IPS-15b (cell line): Measurements from ENCODE around the gene PYROXD2.

Source experiments
- H3K27me3 ChIP-seq: one replicate; pipeline ENCODE4 v1.6.1; 2013; ENCODE audit warnings: low read length; ENCODE audit not compliant: control insufficient read depth, insufficient read depth
- H3K36me3 ChIP-seq: one replicate; pipeline ENCODE4 v1.6.1; 2013; ENCODE audit warnings: low read length; ENCODE audit not compliant: control insufficient read depth, insufficient read depth
- H3K4me1 ChIP-seq: one replicate; pipeline ENCODE4 v1.6.1; 2013; ENCODE audit warnings: mild to moderate bottlenecking, low read length; ENCODE audit not compliant: control insufficient read depth, insufficient read depth
- H3K4me3 ChIP-seq: one replicate; pipeline ENCODE4 v1.5.1; 2013; ENCODE audit warnings: low read depth, low read length
- H3K9ac ChIP-seq: one replicate; pipeline ENCODE4 v1.6.1; 2013; ENCODE audit warnings: low read depth, mild to moderate bottlenecking, low read length
- H3K9me3 ChIP-seq: one replicate; pipeline ENCODE4 v1.6.1; 2013; ENCODE audit warnings: mild to moderate bottlenecking, low read length; ENCODE audit not compliant: control insufficient read depth, insufficient read depth

PYROXD2 gene

DNA sequence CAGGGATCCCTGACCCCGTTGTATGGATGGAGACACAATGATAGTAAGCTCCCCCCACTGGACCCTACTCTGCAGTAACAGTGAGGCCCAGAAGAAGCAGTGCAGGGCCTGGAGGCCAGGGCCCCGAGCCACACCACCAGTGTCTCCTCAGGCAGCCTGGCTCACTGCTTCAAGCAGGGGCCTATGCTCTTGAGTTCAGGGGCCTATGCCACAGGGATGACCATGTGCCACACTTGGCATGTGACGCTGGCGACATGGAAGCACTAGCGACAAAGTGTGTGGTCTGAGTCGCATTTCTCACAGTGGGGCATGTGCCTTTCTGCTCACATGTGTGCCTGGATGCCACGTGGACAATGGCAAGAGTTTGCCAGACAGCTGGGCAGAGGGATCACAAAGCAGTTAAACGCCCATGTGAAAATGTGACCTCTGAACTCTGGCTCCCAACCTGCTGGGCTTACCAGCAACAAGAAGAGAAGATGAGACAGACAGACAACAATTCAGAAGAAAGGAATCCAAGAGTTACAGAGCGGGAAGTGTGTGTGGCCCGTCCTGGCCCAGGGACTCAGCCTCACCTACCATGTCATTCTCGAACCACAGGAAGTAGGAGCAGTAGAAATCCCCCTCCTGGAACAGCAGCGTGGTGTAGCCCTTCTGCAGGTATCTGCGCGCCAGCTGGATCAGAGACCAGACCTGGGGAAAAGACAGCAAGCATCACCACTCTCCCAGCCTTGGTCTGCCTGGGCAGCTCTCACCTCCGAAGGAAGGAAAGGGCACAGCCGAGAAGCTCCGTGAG, 4.7 kb upstream of the PYROXD2 start:
- Histone ChIP-seq H3K4me1 (peaks cover 4% of the 10 kb centered on the region), H3K27me3 (no peaks in the 10 kb centered on the region), H3K36me3 (peaks cover 8% of the 10 kb centered on the region), H3K4me3 (no peak overlapping the region), H3K9ac (no peak overlapping the region), H3K9me3 (no peaks in the 10 kb centered on the region)

DNA sequence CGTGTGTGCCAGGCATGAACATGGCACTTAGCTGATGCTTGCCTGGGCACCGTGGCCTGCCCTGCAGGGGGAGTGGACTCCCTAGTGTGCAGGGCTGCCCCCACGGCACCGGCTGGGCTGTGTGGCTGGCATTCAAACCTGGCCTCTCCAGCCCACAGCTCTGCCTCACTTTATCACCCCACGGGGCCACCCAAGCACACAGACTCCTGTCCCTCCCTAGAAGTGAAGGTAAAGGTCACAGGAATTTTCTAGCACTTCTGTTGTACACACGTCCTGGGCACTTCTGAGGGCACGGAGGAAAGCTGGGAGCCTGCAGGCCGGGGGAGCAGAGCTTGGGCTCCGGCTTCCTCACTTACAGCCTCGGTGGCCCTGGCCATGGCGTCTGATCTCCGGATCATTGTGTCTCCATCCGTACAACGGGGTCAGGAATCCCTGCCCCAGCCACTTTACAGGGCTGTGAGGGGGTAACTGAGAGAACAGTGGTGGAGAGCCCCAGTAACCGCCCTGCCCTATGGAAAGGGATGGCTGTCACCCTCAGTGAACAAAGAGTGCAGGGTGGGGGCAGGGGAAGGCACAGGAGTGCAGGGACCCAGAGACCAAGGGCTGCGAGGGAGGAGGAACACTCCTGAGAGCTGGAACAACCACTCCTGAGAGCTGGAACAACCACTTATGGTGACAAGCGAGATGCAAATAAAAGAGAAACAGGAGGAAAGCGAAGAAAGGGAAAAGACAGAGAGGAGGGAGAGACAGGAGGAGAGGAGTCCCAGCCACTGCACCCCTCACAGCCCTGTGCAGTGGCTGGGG, 3.9 kb upstream of the PYROXD2 start:
- no peak overlapping the region for H3K9ac ChIP-seq
- no peak overlapping the region for H3K4me3 ChIP-seq
- H3K36me3 ChIP-seq: peaks cover 4% of the 10 kb centered on the region
- peaks cover 4% of the 10 kb centered on the region for H3K4me1 ChIP-seq
- no peaks in the 10 kb centered on the region for H3K27me3 ChIP-seq
- H3K9me3 ChIP-seq: no peaks in the 10 kb centered on the region

GRCh38 chr10:98417973-98418664, 3.1 kb upstream of the PYROXD2 start:
- H3K4me1 ChIP-seq: peaks cover 4% of the 10 kb centered on the region
- H3K9ac ChIP-seq: no peak overlapping the region
- no peaks in the 10 kb centered on the region for H3K9me3 ChIP-seq
- no peaks in the 10 kb centered on the region for H3K27me3 ChIP-seq
- H3K4me3 ChIP-seq: no peak overlapping the region
- H3K36me3 ChIP-seq: peaks cover 4% of the 10 kb centered on the region

DNA sequence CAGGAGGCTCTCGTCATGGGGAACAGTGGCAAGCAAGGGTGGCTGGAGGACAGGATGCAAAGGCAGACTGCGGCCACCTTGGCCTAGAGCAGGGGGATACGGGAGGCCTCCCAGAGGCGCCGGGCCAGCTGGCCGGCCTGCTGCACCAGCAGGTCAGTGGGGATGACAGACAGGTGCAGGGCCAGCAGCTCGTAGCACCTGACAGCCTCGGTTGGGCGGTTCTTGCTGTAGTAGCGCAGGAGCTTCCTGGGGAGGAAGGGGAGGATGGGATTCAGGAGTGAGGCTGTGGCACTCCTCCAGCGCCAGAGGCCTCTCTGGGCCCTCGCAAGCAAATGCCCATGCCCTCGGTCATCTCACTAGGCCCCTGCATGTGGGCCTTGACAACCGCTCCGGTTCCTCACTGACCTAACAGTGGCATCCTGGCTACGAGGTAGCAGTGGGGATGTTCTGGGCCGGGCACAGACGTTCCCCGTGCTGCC, 2.5 kb upstream of the PYROXD2 start:
- H3K4me1 ChIP-seq: peaks cover 4% of the 10 kb centered on the region
- H3K9me3 ChIP-seq: no peaks in the 10 kb centered on the region
- peaks cover 4% of the 10 kb centered on the region for H3K36me3 ChIP-seq
- H3K27me3 ChIP-seq: no peaks in the 10 kb centered on the region
- no peak overlapping the region for H3K9ac ChIP-seq
- H3K4me3 ChIP-seq: no peak overlapping the region

- Histone ChIP-seq H3K36me3 (peaks cover 4% of the 10 kb centered on the region), H3K9me3 (no peaks in the 10 kb centered on the region), H3K4me1 (peaks cover 4% of the 10 kb centered on the region), H3K9ac (no peak overlapping the region), H3K4me3 (no peak overlapping the region), H3K27me3 (no peaks in the 10 kb centered on the region)
These were observed 1.8 kb upstream of the PYROXD2 start for GRCh38 chr10:98416606-98417388.

DNA sequence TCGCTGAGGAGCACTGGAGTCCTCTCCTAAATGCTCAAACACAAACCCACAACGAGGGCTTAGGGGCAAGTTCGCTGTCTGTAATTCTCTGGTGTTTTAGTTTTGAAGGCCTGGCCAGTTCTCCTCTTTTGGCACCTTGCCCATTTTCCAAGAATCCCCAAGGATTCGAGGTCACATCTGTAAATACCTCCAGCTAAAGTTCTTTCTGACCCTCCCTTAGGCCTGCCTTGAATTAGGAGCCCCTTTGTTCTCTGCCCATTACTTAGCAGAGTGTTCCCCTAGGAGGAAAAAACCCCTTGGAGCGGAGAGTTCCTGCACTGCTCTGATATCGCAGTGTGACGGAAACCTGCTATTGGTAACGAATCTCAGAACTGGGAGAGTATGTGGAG, 743 bp upstream of the PYROXD2 start:
- H3K27me3 ChIP-seq: no peaks in the 10 kb centered on the region
- H3K4me3 ChIP-seq: no peak overlapping the region
- no peaks in the 10 kb centered on the region for H3K9me3 ChIP-seq
- H3K4me1 ChIP-seq: peaks cover 4% of the 10 kb centered on the region
- H3K9ac ChIP-seq: no peak overlapping the region
- H3K36me3 ChIP-seq: peaks cover 4% of the 10 kb centered on the region

DNA sequence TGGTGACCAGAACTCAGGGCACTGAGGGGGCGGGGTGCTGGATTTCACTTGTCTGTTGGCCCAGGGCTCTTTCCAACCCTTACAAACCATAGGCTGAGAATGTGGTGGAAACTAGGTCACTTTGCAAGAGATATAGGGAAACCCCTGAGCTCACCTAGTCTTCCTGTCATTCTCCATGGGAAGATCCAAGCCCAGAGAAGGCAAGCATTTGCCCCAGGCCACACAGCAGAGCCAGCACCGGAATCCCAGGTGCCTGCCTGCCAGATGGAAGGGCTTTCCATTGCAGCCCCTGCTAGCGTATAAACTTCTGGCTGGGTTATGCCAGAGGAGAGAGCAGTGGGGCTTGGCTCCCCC, 427 bp downstream of the PYROXD2 start:
- Histone ChIP-seq H3K36me3 (peaks cover 4% of the 10 kb centered on the region), H3K4me3 (peak overlapping the region; percentile 36), H3K9me3 (no peaks in the 10 kb centered on the region), H3K4me1 (peaks cover 4% of the 10 kb centered on the region), H3K27me3 (no peaks in the 10 kb centered on the region), H3K9ac (peak overlapping the region; percentile 1)

DNA sequence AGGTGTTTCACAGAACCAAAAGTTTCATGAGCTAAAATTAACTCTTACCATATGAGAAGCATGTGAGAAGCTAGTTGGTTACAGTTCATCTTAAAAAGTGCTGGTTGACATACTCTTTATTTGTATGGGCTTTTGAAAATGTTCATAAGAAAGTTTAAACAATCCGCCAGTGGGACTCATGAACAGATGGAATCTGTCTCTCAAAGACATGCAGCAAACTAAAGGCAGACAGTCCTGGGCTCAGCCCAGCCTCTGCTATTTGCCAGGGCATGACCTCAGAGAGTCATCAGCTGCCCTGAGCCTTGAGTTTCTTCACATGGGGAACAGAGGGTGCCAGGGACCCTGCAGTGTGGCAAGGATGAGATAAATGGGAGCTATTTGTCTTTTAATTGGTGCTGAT, 3.2 kb downstream of the PYROXD2 start:
- no peak overlapping the region for H3K4me3 ChIP-seq
- no peaks in the 10 kb centered on the region for H3K36me3 ChIP-seq
- H3K9me3 ChIP-seq: no peaks in the 10 kb centered on the region
- no peak overlapping the region for H3K9ac ChIP-seq
- peaks cover 4% of the 10 kb centered on the region for H3K4me1 ChIP-seq
- H3K27me3 ChIP-seq: no peaks in the 10 kb centered on the region

GRCh38 chr10:98411166-98411565, 3.8 kb downstream of the PYROXD2 start:
- H3K4me3 ChIP-seq: no peak overlapping the region
- H3K9ac ChIP-seq: no peak overlapping the region
- H3K4me1 ChIP-seq: peaks cover 4% of the 10 kb centered on the region
- no peaks in the 10 kb centered on the region for H3K27me3 ChIP-seq
- no peaks in the 10 kb centered on the region for H3K9me3 ChIP-seq
- no peaks in the 10 kb centered on the region for H3K36me3 ChIP-seq

DNA sequence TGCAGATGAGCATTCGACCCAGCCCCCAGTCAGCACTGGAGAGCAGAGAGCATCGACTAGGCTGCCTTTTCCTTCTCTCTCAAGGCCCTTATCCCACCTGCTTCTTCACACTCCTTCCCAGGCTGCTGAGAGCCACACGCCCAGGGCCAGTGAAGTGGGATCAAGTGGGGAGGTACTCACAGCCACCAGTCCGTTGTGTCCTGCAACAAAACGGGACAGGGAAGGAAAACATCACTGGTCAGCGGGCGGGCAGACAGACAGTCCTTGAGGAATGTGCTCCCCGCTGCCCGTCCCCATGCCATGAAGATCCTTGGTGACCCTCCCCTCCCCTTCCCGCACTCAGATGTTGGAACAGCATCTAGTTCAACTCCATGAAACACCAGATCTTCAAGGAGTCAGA, 4.2 kb downstream of the PYROXD2 start:
- Histone ChIP-seq H3K27me3 (no peaks in the 10 kb centered on the region), H3K4me3 (no peak overlapping the region), H3K4me1 (peaks cover 4% of the 10 kb centered on the region), H3K9me3 (no peaks in the 10 kb centered on the region), H3K36me3 (no peaks in the 10 kb centered on the region), H3K9ac (no peak overlapping the region)

DNA sequence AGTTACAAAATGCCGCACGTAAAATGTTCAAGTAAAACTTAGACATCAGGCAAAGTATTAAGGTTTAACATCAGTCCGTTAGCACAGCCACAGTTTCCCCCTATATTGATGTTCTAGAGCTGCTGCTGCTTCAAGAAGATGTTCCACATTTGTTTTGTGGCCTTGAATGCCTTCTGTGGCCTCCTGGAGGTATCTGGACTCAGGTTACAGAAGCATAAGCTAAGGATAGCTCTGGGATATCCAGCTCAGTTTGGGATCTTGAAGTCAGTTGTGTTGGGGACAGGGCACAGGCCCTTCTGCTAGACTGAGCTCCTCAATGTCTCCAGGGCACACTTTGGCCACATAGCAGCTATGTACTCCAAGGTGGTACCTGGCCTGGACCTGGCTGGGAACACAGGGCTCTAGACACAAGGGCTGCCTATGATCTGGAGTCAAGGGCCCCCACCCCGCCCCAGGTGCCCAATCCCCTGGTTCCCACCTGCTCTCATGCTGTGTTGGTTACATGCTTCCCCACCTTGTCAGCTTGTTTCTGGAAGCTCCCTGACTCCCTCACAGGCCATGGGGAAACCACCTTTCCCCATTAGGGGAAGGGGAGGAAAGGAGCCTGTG, 4.7 kb downstream of the PYROXD2 start:
- H3K9ac ChIP-seq: no peak overlapping the region
- H3K4me3 ChIP-seq: no peak overlapping the region
- peaks cover under 1% of the 10 kb centered on the region for H3K4me1 ChIP-seq
- no peaks in the 10 kb centered on the region for H3K36me3 ChIP-seq
- H3K9me3 ChIP-seq: no peaks in the 10 kb centered on the region
- H3K27me3 ChIP-seq: no peaks in the 10 kb centered on the region
